Breast epithelium (tissue), 4 donors: Measurements from ENCODE around the gene JAM2. TPM values are rescaled to one million over a fixed set of nuclear protein-coding genes. Genes with fewer than 3 reads are reported as not detected.
A peak's percentile ranks its signal among the peaks of the same experiment; 100 is the strongest.

Experiments used
- DNase-seq, 2 donors: peaks; one replicate each; pipeline ENCODE4 v3.0.0-alpha.2; 2019; ENCODE audit warnings: low spot score in 2 of 2
- H3K27ac ChIP-seq, 2 donors: fragments of 200-600 bp; sonication (generic) in 1 of 2; one replicate each; pipeline ENCODE4 v1.5.1; 2016 to 2019; ENCODE audit warnings: mild to moderate bottlenecking in 1 of 2
- H3K27me3 ChIP-seq, 2 donors: fragments of 200-600 bp; sonication (generic) in 1 of 2; one replicate each; pipeline versions ENCODE4 v1.5.1 to v1.6.0; 2017 to 2019; ENCODE audit warnings: control low read depth in 1 of 2, mild to moderate bottlenecking in 1 of 2
- H3K36me3 ChIP-seq: fragments of 200-600 bp; one replicate; pipeline ENCODE4 v1.5.1; 2019
- H3K4me1 ChIP-seq, 2 donors: fragments of 200-600 bp; sonication (generic); one replicate each; pipeline ENCODE4 v1.5.1; 2016 to 2019; ENCODE audit warnings: control low read depth in 1 of 2
- H3K4me3 ChIP-seq, 3 donors: fragments of 200-600 bp; sonication (generic); 1 replicate in 2 of 3; 2 replicates in 1 of 3; pipeline ENCODE4 v1.5.1; 2016 to 2019; ENCODE audit warnings: mild to moderate bottlenecking in 3 of 3, moderate library complexity in 2 of 3
- H3K9me3 ChIP-seq, 2 donors: fragments of 200-600 bp; sonication (generic) in 1 of 2; one replicate each; pipeline ENCODE4 v1.5.1; 2016 to 2019; ENCODE audit warnings: control low read depth in 1 of 2
- CTCF ChIP-seq, 3 donors: fragments of 450-650 bp; IDR thresholded peaks; one replicate each; pipeline ENCODE4 v1.5.1; 2016 to 2017; ENCODE audit warnings: antibody characterized with exemption in 3 of 3, mild to moderate bottlenecking in 3 of 3, moderate library complexity in 3 of 3
- POLR2A ChIP-seq: fragments of 450-650 bp; IDR thresholded peaks from one replicate; pipeline ENCODE4 v1.6.1; 2016; ENCODE audit warnings: antibody characterized with exemption, mild to moderate bottlenecking, moderate library complexity
- POLR2AphosphoS5 ChIP-seq, 3 donors: sonication (generic); formaldehyde crosslinking; IDR thresholded peaks; one replicate each; pipeline ENCODE4 v1.6.1; 2017; ENCODE audit warnings: antibody characterized with exemption in 3 of 3
- intact Hi-C: fragments of 100-400 bp; cut with DNase I; formaldehyde crosslinking; loops from one replicate; pipeline ENCODE4 v1.15.1; 2023; ENCODE audit warnings: low total_unique reads
- total RNA-seq, 3 donors: library from RNA; depleted of rRNA; stranded (reverse); fragments of >200 nt; gene quantifications; one replicate each; pipeline ENCODE4 v1.1.0, GENCODE V29; 2016

JAM2 gene
- total RNA-seq, 3 donors from 2014 or later: 7.8 to 16.1 (median 11.9) TPM

- no peak for TF ChIP-seq POLR2AphosphoS5 (IDR thresholded peaks at IDR 0.05)
- no peak for TF ChIP-seq CTCF (IDR thresholded peaks at IDR 0.05)
- no peak for TF ChIP-seq POLR2A
- Histone ChIP-seq H3K27ac (peak overlapping the region; percentile 99 to 100), H3K4me1 (peaks cover 5 to 8% of the 10 kb centered on the region in 2 donors), H3K36me3 (no peaks in the 10 kb centered on the region), H3K27me3 (no peaks in the 10 kb centered on the region), H3K4me3 (peak overlapping the region; percentile 68 to 95 (median 94)), H3K9me3 (no peaks in the 10 kb centered on the region)
- DNase-seq: peak; percentile 75
- intact Hi-C loops: no loop called here
These were observed 96.9 kb downstream of the JAM2 start for GRCh38 chr21:25735646-25736597.

DNA sequence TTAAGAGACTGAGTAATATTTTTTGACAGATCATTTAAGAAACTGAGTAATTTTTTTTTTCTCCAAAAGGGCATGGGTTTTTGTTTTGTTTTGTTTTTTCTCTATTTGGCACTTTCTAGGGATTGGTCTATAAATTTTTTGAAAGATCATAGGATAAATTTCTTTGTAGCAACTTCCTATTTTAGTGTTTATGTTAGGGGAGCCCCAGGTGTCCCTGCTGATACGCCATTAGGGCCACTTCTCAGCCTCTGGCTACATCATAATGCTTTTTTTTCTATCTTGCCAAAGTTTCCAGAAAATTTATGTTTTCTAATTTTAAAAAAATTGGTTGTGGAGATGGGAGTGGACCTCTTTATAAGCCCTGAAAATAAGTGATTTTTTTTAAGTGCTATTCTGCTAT is 98.4 kb downstream of the JAM2 start:
- DNase-seq: no peak
- Histone ChIP-seq H3K36me3 (no peaks in the 10 kb centered on the region), H3K27me3 (no peaks in the 10 kb centered on the region), H3K4me1 (peaks cover 5 to 8% of the 10 kb centered on the region in 2 donors), H3K4me3 (no peak overlapping the region), H3K9me3 (no peaks in the 10 kb centered on the region), H3K27ac (no peak overlapping the region)
- TF ChIP-seq POLR2A (no peak), POLR2AphosphoS5 (IDR thresholded peaks at IDR 0.05) (no peak), CTCF (IDR thresholded peaks at IDR 0.05) (no peak)
- intact Hi-C loops: no loop called here

DNA sequence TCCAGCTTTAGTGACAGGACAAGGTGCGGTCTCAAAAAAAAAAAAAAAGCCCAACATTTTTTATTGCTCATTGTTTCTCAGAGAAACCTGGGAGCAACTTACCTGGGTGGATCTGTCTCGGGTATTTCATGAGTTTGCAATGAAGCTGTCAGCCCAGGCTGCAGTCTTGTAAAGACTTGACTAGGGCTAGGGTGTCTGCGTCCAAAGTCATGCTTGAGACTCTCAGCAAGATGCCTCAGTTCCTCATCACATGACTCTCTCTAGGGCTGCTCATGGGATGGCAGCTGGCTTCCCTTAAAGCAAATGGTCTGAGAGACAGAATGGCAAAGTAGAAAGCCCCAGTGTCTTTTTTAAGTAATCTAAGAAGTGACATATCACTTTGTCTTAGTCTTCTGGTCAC is 103.8 kb downstream of the JAM2 start:
- no peaks in the 10 kb centered on the region for H3K9me3 ChIP-seq
- no peak for DNase-seq
- H3K4me1 ChIP-seq: no peaks in the 10 kb centered on the region
- no peak overlapping the region for H3K4me3 ChIP-seq
- no peak overlapping the region for H3K27ac ChIP-seq
- TF ChIP-seq CTCF (IDR thresholded peaks at IDR 0.05): no peak
- no peak for TF ChIP-seq POLR2A
- no peak for TF ChIP-seq POLR2AphosphoS5 (IDR thresholded peaks at IDR 0.05)
- intact Hi-C loops: no loop called here
- H3K27me3 ChIP-seq: no peaks in the 10 kb centered on the region
- no peaks in the 10 kb centered on the region for H3K36me3 ChIP-seq

DNA sequence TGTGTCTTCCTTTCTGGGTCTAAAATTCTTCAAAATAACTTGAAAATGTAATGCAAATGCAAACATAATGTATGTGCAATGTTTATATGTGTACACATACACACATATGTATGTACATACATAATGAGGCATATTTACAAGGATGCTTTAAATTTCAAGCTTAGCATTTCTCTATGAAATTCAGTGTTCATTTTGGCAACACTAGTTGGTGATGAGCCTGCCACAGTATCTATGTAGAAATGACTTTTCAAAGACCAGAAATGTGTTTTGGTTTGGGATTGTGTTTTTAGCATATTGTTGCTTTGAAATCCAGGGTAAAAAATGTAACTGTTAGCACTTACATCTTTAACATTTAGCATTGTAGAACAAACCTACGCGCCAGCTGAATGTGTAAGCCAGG is 105.8 kb downstream of the JAM2 start:
- H3K27ac ChIP-seq: no peak overlapping the region
- no peaks in the 10 kb centered on the region for H3K4me1 ChIP-seq
- no peaks in the 10 kb centered on the region for H3K27me3 ChIP-seq
- TF ChIP-seq POLR2A (no peak), CTCF (IDR thresholded peaks at IDR 0.05) (no peak), POLR2AphosphoS5 (IDR thresholded peaks at IDR 0.05) (no peak)
- no peaks in the 10 kb centered on the region for H3K9me3 ChIP-seq
- peaks cover 12% of the 10 kb centered on the region for H3K36me3 ChIP-seq
- intact Hi-C loops: no loop called here
- H3K4me3 ChIP-seq: no peak overlapping the region
- no peak for DNase-seq

GRCh38 chr21:25750085-25750484 is 111.0 kb downstream of the JAM2 start:
- peaks cover 12% of the 10 kb centered on the region for H3K36me3 ChIP-seq
- no peaks in the 10 kb centered on the region for H3K9me3 ChIP-seq
- TF ChIP-seq POLR2AphosphoS5 (IDR thresholded peaks at IDR 0.05): no peak
- TF ChIP-seq POLR2A: no peak
- no peak for TF ChIP-seq CTCF (IDR thresholded peaks at IDR 0.05)
- no peaks in the 10 kb centered on the region for H3K27me3 ChIP-seq
- intact Hi-C loops: no loop called here
- no peak overlapping the region for H3K27ac ChIP-seq
- no peak overlapping the region for H3K4me3 ChIP-seq
- no peak for DNase-seq
- H3K4me1 ChIP-seq: no peaks in the 10 kb centered on the region
